MM.1S (cell line): ENCODE results near the gene ZNF487.
"Not testable (repeated sequence)": the region's sequence is repeated elsewhere in the genome, so short reads cannot be mapped to it uniquely, and the experiment has no call there.

Experiments
- DNase-seq: peaks from one replicate; pipeline ENCODE4 v3.0.0-alpha.2; 2015
- H2AFZ ChIP-seq: fragments of 300-600 bp; sonication (generic); 2 replicates; pipeline ENCODE4 v1.6.0; 2016; ENCODE audit warnings: antibody characterized with exemption, low read length
- H3F3A ChIP-seq: fragments of 300-600 bp; sonication (generic); 2 replicates; pipeline ENCODE4 v1.6.1; 2016; ENCODE audit warnings: mild to moderate bottlenecking, antibody characterized with exemption, low read length, moderate library complexity, mixed read lengths; ENCODE audit not compliant: insufficient read depth
- H3K27ac ChIP-seq: fragments of 300-600 bp; sonication (generic); 2 replicates; pipeline ENCODE4 v1.5.1; 2016; ENCODE audit warnings: mild to moderate bottlenecking, low read length
- H3K27me3 ChIP-seq: fragments of 300-600 bp; sonication (generic); replicated peaks from 2 replicates; pipeline ENCODE4 v1.6.0; 2016; ENCODE audit warnings: low read length; ENCODE audit not compliant: insufficient read depth
- H3K36me3 ChIP-seq: fragments of 300-600 bp; sonication (generic); replicated peaks from 2 replicates; pipeline ENCODE4 v1.6.1; 2016; ENCODE audit warnings: mild to moderate bottlenecking, low read length, mixed read lengths; ENCODE audit not compliant: insufficient read depth
- H3K4me1 ChIP-seq: fragments of 300-600 bp; sonication (generic); 2 replicates; pipeline ENCODE4 v1.6.1; 2016; ENCODE audit warnings: low read length, mixed read lengths
- H3K4me2 ChIP-seq: fragments of 300-600 bp; sonication (generic); 2 replicates; pipeline ENCODE4 v1.6.0; 2016; ENCODE audit warnings: low read depth, low read length
- H3K4me3 ChIP-seq: fragments of 300-600 bp; sonication (generic); 2 replicates; pipeline ENCODE4 v1.5.1; 2016; ENCODE audit warnings: low read length, mixed read lengths
- H3K79me2 ChIP-seq: fragments of 300-600 bp; sonication (generic); 2 replicates; pipeline ENCODE4 v1.6.1; 2016; ENCODE audit warnings: mixed run types, low read length, mixed read lengths
- H3K9ac ChIP-seq: fragments of 300-600 bp; sonication (generic); 2 replicates; pipeline ENCODE4 v1.6.1; 2016; ENCODE audit warnings: low read length, mixed read lengths
- H3K9me2 ChIP-seq: fragments of 300-600 bp; sonication (generic); replicated peaks from 2 replicates; pipeline ENCODE4 v1.6.1; 2016; ENCODE audit warnings: mild to moderate bottlenecking, low read length, mixed read lengths; ENCODE audit not compliant: insufficient read depth
- H3K9me3 ChIP-seq: fragments of 300-600 bp; sonication (generic); replicated peaks from 2 replicates; pipeline ENCODE4 v1.6.1; 2016; ENCODE audit warnings: mild to moderate bottlenecking, low read length, mixed read lengths; ENCODE audit not compliant: insufficient read depth
- H4K20me1 ChIP-seq: fragments of 300-600 bp; sonication (generic); 2 replicates; pipeline ENCODE4 v1.6.1; 2016; ENCODE audit warnings: mild to moderate bottlenecking, low read length, moderate library complexity, mixed read lengths; ENCODE audit not compliant: insufficient read depth
- EZH2 ChIP-seq: fragments of 300-600 bp; sonication (generic); optimal IDR thresholded peaks from 2 replicates; pipeline ENCODE3; 2017; ENCODE audit warnings: low read depth, mild to moderate bottlenecking, antibody characterized with exemption, low read length, mixed read lengths
- EZH2phosphoT487 ChIP-seq: fragments of 300-600 bp; sonication (generic); IDR thresholded peaks from 2 replicates; pipeline ENCODE4 v1.6.1; 2018; ENCODE audit warnings: antibody characterized with exemption, low read length
- TF ChIP-seq, protein P1 (sequence below): fragments of 300-600 bp; sonication (generic); IDR thresholded peaks from 2 replicates; pipeline ENCODE4 v1.5.1; 2016; ENCODE audit warnings: antibody characterized with exemption, low read length, mixed read lengths

ZNF487 gene

DNA sequence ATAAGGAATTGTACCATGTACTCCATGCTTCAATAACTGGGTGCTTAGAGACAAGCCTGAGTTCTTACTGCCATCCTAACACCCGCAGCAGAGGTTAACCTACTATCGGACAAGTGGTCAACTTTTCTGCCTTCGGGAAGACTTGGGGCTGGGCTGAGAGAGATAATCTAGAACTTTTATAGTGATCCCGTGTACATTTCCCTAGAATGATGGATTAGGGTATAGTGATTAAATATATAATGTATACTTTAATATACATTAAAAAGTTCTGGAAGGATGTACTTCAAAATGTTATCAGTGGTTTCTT is 15.8 kb upstream of the ZNF487 start:
- peak overlapping the region; percentile 48 for H3K4me3 ChIP-seq
- no peaks in the 10 kb centered on the region for H3K36me3 ChIP-seq
- H3K79me2 ChIP-seq: no peaks in the 10 kb centered on the region
- peaks cover 16% of the 10 kb centered on the region for H3K4me1 ChIP-seq
- no peaks in the 10 kb centered on the region for H3K9me3 ChIP-seq
- no peaks in the 10 kb centered on the region for H3K9me2 ChIP-seq
- TF ChIP-seq EZH2: no peak
- no peak for TF ChIP-seq EZH2phosphoT487
- TF ChIP-seq, protein P1, sequence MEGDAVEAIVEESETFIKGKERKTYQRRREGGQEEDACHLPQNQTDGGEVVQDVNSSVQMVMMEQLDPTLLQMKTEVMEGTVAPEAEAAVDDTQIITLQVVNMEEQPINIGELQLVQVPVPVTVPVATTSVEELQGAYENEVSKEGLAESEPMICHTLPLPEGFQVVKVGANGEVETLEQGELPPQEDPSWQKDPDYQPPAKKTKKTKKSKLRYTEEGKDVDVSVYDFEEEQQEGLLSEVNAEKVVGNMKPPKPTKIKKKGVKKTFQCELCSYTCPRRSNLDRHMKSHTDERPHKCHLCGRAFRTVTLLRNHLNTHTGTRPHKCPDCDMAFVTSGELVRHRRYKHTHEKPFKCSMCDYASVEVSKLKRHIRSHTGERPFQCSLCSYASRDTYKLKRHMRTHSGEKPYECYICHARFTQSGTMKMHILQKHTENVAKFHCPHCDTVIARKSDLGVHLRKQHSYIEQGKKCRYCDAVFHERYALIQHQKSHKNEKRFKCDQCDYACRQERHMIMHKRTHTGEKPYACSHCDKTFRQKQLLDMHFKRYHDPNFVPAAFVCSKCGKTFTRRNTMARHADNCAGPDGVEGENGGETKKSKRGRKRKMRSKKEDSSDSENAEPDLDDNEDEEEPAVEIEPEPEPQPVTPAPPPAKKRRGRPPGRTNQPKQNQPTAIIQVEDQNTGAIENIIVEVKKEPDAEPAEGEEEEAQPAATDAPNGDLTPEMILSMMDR: no peak
- H4K20me1 ChIP-seq: no peaks in the 10 kb centered on the region
- H3K27ac ChIP-seq: peak overlapping the region; percentile 98
- DNase-seq: no peak
- peak overlapping the region; percentile 75 for H3K4me2 ChIP-seq
- H3K27me3 ChIP-seq: no peaks in the 10 kb centered on the region
- peak overlapping the region; percentile 55 for H2AFZ ChIP-seq
- peaks cover 22% of the 10 kb centered on the region for H3F3A ChIP-seq
- H3K9ac ChIP-seq: peak overlapping the region; percentile 92

DNA sequence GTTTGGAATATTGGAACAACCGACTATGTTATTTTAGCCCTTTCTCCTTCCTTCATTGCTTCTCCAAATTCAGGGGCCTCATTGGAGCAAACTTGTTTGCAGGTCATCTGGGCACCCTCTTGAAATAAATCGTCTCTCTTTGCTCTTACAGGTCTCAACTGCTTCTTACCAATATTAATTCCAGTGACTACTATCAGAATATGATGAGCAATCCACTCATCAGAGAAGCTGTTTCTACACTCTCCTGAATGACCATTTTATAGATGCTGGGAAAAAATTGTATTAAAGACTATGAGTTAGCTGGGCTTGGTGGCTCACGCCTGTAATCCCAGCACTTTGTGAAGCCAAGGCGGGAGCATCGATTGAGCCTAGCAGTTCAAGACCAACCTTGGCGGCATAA is 15.4 kb upstream of the ZNF487 start:
- Histone ChIP-seq H2AFZ (no peak overlapping the region), H3K4me3 (no peak overlapping the region), H3K79me2 (no peaks in the 10 kb centered on the region), H3K4me1 (peaks cover 16% of the 10 kb centered on the region), H3K9me2 (no peaks in the 10 kb centered on the region), H4K20me1 (no peaks in the 10 kb centered on the region), H3K36me3 (no peaks in the 10 kb centered on the region), H3F3A (peaks cover 22% of the 10 kb centered on the region), H3K27me3 (no peaks in the 10 kb centered on the region), H3K9me3 (no peaks in the 10 kb centered on the region), H3K4me2 (peak overlapping the region; percentile 75; the same call in 1 of the 2 replicates), H3K27ac (no peak overlapping the region), H3K9ac (no peak overlapping the region)
- no peak for DNase-seq
- TF ChIP-seq, protein P1: no peak

DNA sequence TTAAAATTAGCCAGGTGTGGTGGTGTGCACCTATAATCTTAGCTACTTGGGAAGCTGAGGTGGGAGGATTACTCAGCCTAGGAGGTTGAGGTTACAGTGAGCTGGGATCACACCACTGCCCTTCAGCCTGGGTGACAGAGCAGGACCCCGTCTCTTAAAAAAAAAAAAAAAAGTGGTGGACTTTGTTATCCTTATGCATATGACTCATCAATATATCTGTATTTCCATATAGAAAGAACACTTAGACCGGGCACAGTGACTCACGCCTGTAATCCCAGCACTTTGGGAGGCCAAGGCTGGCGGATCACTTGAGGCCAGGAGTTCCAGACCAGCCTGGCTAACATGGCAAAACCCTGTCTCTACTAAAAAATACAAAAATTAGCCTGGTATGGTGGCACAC is 15.0 kb upstream of the ZNF487 start:
- DNase-seq, H2AFZ ChIP-seq, H4K20me1 ChIP-seq, H3K9me2 ChIP-seq, H3K36me3 ChIP-seq, H3K9ac ChIP-seq, H3K4me3 ChIP-seq, H3K27ac ChIP-seq, H3K27me3 ChIP-seq, H3K79me2 ChIP-seq, H3K9me3 ChIP-seq, H3K4me2 ChIP-seq: not testable (repeated sequence)
- Histone ChIP-seq H3F3A (peaks cover 22% of the 10 kb centered on the region), H3K4me1 (peaks cover 16% of the 10 kb centered on the region)

DNA sequence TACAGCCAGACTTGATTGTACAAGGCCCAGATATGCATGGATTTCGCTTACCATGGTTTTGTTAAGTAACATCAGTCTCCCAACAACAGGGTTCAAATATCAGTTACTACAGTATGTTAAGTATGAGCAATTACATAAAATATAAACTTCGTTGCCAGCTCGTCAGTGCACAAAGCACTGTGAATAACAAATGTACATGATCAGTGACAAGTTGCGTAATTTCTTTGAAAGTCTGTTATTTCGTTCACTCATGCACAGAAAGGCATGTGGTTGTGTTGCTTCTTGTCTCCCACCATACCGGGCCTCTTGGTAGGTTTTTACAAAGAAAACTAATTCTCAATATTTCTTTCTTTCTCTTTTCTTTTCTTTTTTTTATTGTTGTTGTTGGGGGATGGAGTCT is 12.5 kb upstream of the ZNF487 start:
- no peak overlapping the region for H3K27ac ChIP-seq
- H3K4me2 ChIP-seq: no peak overlapping the region
- no peak overlapping the region for H2AFZ ChIP-seq
- DNase-seq: no peak
- H3K9me3 ChIP-seq: no peaks in the 10 kb centered on the region
- no peaks in the 10 kb centered on the region for H4K20me1 ChIP-seq
- H3K9me2 ChIP-seq: no peaks in the 10 kb centered on the region
- H3K4me1 ChIP-seq: peaks cover 4% of the 10 kb centered on the region
- H3K4me3 ChIP-seq: no peak overlapping the region
- no peaks in the 10 kb centered on the region for H3K36me3 ChIP-seq
- no peaks in the 10 kb centered on the region for H3K27me3 ChIP-seq
- no peak overlapping the region for H3K9ac ChIP-seq
- no peaks in the 10 kb centered on the region for H3K79me2 ChIP-seq
- no peak for TF ChIP-seq EZH2
- TF ChIP-seq, protein P1: no peak
- no peak for TF ChIP-seq EZH2phosphoT487
- H3F3A ChIP-seq: peaks cover 22% of the 10 kb centered on the region

DNA sequence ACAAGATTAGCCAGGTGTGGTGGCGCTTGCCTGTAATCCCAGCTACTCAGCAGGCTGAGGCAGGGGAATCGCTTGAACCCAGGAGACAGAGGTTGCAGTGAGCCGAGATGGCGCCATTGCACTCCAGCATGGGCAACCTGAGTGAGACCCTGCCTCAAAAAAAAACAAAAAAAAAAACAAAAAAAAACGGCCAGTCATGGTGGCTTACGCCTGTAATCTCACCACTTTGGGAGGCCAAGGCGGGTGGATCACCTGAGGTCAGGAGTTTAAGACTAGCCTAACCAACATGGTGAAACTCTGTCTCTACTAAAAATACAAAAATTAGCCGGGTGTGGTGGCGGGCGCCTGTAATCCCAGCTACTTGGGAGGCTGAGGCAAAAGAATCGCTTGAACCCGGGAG is 10.4 kb upstream of the ZNF487 start:
- H3K27me3 ChIP-seq, H3K4me3 ChIP-seq, H3K4me2 ChIP-seq, H3K9me3 ChIP-seq, H3K9ac ChIP-seq, H3K4me1 ChIP-seq, H2AFZ ChIP-seq, H3F3A ChIP-seq, H3K9me2 ChIP-seq, H4K20me1 ChIP-seq, H3K79me2 ChIP-seq, H3K27ac ChIP-seq, H3K36me3 ChIP-seq, DNase-seq: not testable (repeated sequence)
